Mesendoderm (in vitro differentiated cells): ENCODE results near the gene TFAP2A.

Experiments used
- DNase-seq: peaks from one replicate; pipeline ENCODE4 v3.0.0; 2013
- H2AK5ac ChIP-seq: 2 replicates; pipeline ENCODE4 v1.6.1; 2013; ENCODE audit warnings: low read length, inconsistent platforms
- H2BK120ac ChIP-seq: 2 replicates; pipeline ENCODE4 v1.6.1; 2013; ENCODE audit warnings: low read depth, mild to moderate bottlenecking, low read length, moderate library complexity, mixed read lengths
- H2BK15ac ChIP-seq: replicated peaks from 2 replicates; pipeline ENCODE4 v1.6.1; 2013; ENCODE audit warnings: low read depth, mild to moderate bottlenecking, moderate library complexity
- H2BK5ac ChIP-seq: 2 replicates; pipeline ENCODE4 v1.6.1; 2013; ENCODE audit warnings: low read length, inconsistent platforms
- H3K18ac ChIP-seq: 2 replicates; pipeline ENCODE4 v1.6.1; 2013; ENCODE audit warnings: mild to moderate bottlenecking, low read length, mixed read lengths
- H3K23ac ChIP-seq: one replicate; pipeline ENCODE4 v1.6.1; 2013; ENCODE audit warnings: low read length
- H3K27ac ChIP-seq: 2 replicates; pipeline ENCODE4 v1.5.1; 2013; ENCODE audit warnings: low read depth, mild to moderate bottlenecking, inconsistent platforms, low read length, moderate library complexity
- H3K27me3 ChIP-seq: 2 replicates; pipeline ENCODE4 v1.6.1; 2013; ENCODE audit warnings: low read length, control low read depth, mild to moderate bottlenecking, inconsistent platforms; ENCODE audit not compliant: insufficient read depth, poor library complexity
- H3K36me3 ChIP-seq: 2 replicates; pipeline ENCODE4 v1.6.1; 2013; ENCODE audit warnings: low read length, inconsistent platforms; ENCODE audit not compliant: control insufficient read depth, insufficient read depth
- H3K4ac ChIP-seq: one replicate; pipeline ENCODE4 v1.6.1; 2013; ENCODE audit warnings: low read depth, mild to moderate bottlenecking, low read length, moderate library complexity
- H3K4me1 ChIP-seq: 2 replicates; pipeline ENCODE4 v1.6.1; 2013; ENCODE audit warnings: low read depth, low read length, inconsistent platforms; ENCODE audit not compliant: control insufficient read depth
- H3K4me2 ChIP-seq: 2 replicates; pipeline ENCODE4 v1.6.1; 2013; ENCODE audit warnings: low read length
- H3K4me3 ChIP-seq: 2 replicates; pipeline ENCODE4 v1.5.1; 2013; ENCODE audit warnings: mild to moderate bottlenecking, low read length
- H3K56ac ChIP-seq: one replicate; pipeline ENCODE4 v1.6.1; 2013; ENCODE audit warnings: low read length
- H3K79me1 ChIP-seq: 2 replicates; pipeline ENCODE4 v1.6.1; 2013; ENCODE audit warnings: low read length, inconsistent platforms
- H3K79me2 ChIP-seq: 2 replicates; pipeline ENCODE4 v1.6.1; 2013; ENCODE audit warnings: mild to moderate bottlenecking, low read length; ENCODE audit not compliant: control insufficient read depth, insufficient read depth
- H3K9ac ChIP-seq: 2 replicates; pipeline ENCODE4 v1.6.1; 2013; ENCODE audit warnings: low read length, inconsistent platforms
- H4K5ac ChIP-seq: one replicate; pipeline ENCODE4 v1.6.1; 2013; ENCODE audit warnings: low read length
- H4K8ac ChIP-seq: one replicate; pipeline ENCODE4 v1.6.1; 2013; ENCODE audit warnings: low read depth, mild to moderate bottlenecking, control low read depth, low read length, moderate library complexity
- WGBS: extraction: QIAGEN DNeasy Blood & Tissue Kit; methylation state at CpG from one replicate; pipeline ENCODE4 v1.1.7; 2013; ENCODE audit warnings: low lambda C conversion rate, missing lambda C conversion rate; ENCODE audit not compliant: insufficient coverage; ENCODE audit errors: extremely low coverage; 5-methylcytosine and 5-hydroxymethylcytosine counted together

TFAP2A gene

GRCh38 chr6:10396785-10397184 lies 18.1 kb downstream of the TFAP2A start:
- no peak overlapping the region for H2BK120ac ChIP-seq
- WGBS, result no CpG with 5 or more reads among the region's 3 CpGs
- no peaks in the 10 kb centered on the region for H3K79me2 ChIP-seq
- no peak overlapping the region for H3K27ac ChIP-seq
- H3K27me3 ChIP-seq, result peaks cover 8% of the 10 kb centered on the region
- H3K4me1 ChIP-seq, result peaks cover 11% of the 10 kb centered on the region
- H3K18ac ChIP-seq, result no peak overlapping the region
- H3K4me3 ChIP-seq, result no peak overlapping the region
- no peak for DNase-seq
- no peak overlapping the region for H3K56ac ChIP-seq
- H3K9ac ChIP-seq, result no peak overlapping the region
- H3K4me2 ChIP-seq, result no peak overlapping the region
- H3K79me1 ChIP-seq, result no peaks in the 10 kb centered on the region
- H2AK5ac ChIP-seq, result no peak overlapping the region
- no peak overlapping the region for H3K23ac ChIP-seq
- no peak overlapping the region for H2BK15ac ChIP-seq
- no peaks in the 10 kb centered on the region for H3K36me3 ChIP-seq
- H4K8ac ChIP-seq, result no peak overlapping the region
- no peak overlapping the region for H4K5ac ChIP-seq
- no peak overlapping the region for H3K4ac ChIP-seq
- no peak overlapping the region for H2BK5ac ChIP-seq

- DNase-seq, result no peak
- Histone ChIP-seq H3K4me2 (peak overlapping the region; percentile 17), H2BK5ac (no peak overlapping the region), H2BK120ac (peak overlapping the region; percentile 36), H3K4ac (no peak overlapping the region), H4K5ac (no peak overlapping the region), H3K36me3 (no peaks in the 10 kb centered on the region), H3K18ac (peak overlapping the region; percentile 64), H3K27me3 (peaks cover 8% of the 10 kb centered on the region), H3K9ac (peak overlapping the region; percentile 25), H3K27ac (peak overlapping the region; percentile 62), H2AK5ac (no peak overlapping the region), H4K8ac (no peak overlapping the region), H3K4me1 (peaks cover 12% of the 10 kb centered on the region), H3K56ac (peak overlapping the region; percentile 49), H3K4me3 (no peak overlapping the region), H3K23ac (no peak overlapping the region), H3K79me2 (no peaks in the 10 kb centered on the region), H3K79me1 (no peaks in the 10 kb centered on the region), H2BK15ac (peak overlapping the region; percentile 75)
- no CpG with 5 or more reads among the region's 14 CpGs for WGBS
Observed at GRCh38 chr6:10395704-10396546, 18.9 kb downstream of the TFAP2A start.

- no peak overlapping the region for H2AK5ac ChIP-seq
- no peak overlapping the region for H4K5ac ChIP-seq
- DNase-seq, result no peak
- H3K27me3 ChIP-seq, result peaks cover 11% of the 10 kb centered on the region
- no peak overlapping the region for H3K4ac ChIP-seq
- H3K36me3 ChIP-seq, result no peaks in the 10 kb centered on the region
- H3K4me3 ChIP-seq, result no peak overlapping the region
- no peaks in the 10 kb centered on the region for H3K79me1 ChIP-seq
- H3K4me1 ChIP-seq, result peaks cover 10% of the 10 kb centered on the region
- no peak overlapping the region for H4K8ac ChIP-seq
- H3K27ac ChIP-seq, result peak overlapping the region; percentile 18
- no peaks in the 10 kb centered on the region for H3K79me2 ChIP-seq
- no CpG with 5 or more reads among the region's 8 CpGs for WGBS
- H2BK5ac ChIP-seq, result no peak overlapping the region
- H2BK15ac ChIP-seq, result peak overlapping the region; percentile 75
- H3K56ac ChIP-seq, result peak overlapping the region; percentile 49
- peak overlapping the region; percentile 64 for H3K18ac ChIP-seq
- no peak overlapping the region for H2BK120ac ChIP-seq
- no peak overlapping the region for H3K9ac ChIP-seq
- no peak overlapping the region for H3K23ac ChIP-seq
- H3K4me2 ChIP-seq, result peak overlapping the region; percentile 17
Observed at GRCh38 chr6:10395171-10395703, 19.6 kb downstream of the TFAP2A start.

- no peak overlapping the region for H4K5ac ChIP-seq
- no peak overlapping the region for H3K9ac ChIP-seq
- H2AK5ac ChIP-seq, result no peak overlapping the region
- H3K4me1 ChIP-seq, result peaks cover 10% of the 10 kb centered on the region
- no peaks in the 10 kb centered on the region for H3K36me3 ChIP-seq
- no peak overlapping the region for H3K18ac ChIP-seq
- no CpG with 5 or more reads among the region's 8 CpGs for WGBS
- peaks cover 22% of the 10 kb centered on the region for H3K27me3 ChIP-seq
- H2BK5ac ChIP-seq, result no peak overlapping the region
- no peaks in the 10 kb centered on the region for H3K79me1 ChIP-seq
- H2BK120ac ChIP-seq, result no peak overlapping the region
- H4K8ac ChIP-seq, result no peak overlapping the region
- H3K4ac ChIP-seq, result no peak overlapping the region
- no peak overlapping the region for H3K4me3 ChIP-seq
- no peak overlapping the region for H3K4me2 ChIP-seq
- DNase-seq, result no peak
- no peaks in the 10 kb centered on the region for H3K79me2 ChIP-seq
- H3K27ac ChIP-seq, result no peak overlapping the region
- no peak overlapping the region for H3K23ac ChIP-seq
- H3K56ac ChIP-seq, result no peak overlapping the region
- no peak overlapping the region for H2BK15ac ChIP-seq
Observed at GRCh38 chr6:10393544-10394225, 21.2 kb downstream of the TFAP2A start.

- Histone ChIP-seq H3K79me1 (no peaks in the 10 kb centered on the region), H3K56ac (peak overlapping the region; percentile 85), H3K36me3 (no peaks in the 10 kb centered on the region), H4K8ac (peak overlapping the region; percentile 59), H3K23ac (no peak overlapping the region), H3K27me3 (peaks cover 40% of the 10 kb centered on the region), H3K4me3 (no peak overlapping the region), H3K4ac (no peak overlapping the region), H3K79me2 (no peaks in the 10 kb centered on the region), H3K9ac (peak overlapping the region; percentile 16), H2BK120ac (no peak overlapping the region), H2BK5ac (no peak overlapping the region), H2AK5ac (no peak overlapping the region), H4K5ac (no peak overlapping the region), H3K27ac (no peak overlapping the region), H2BK15ac (no peak overlapping the region), H3K4me2 (peak overlapping the region; percentile 67), H3K4me1 (peaks cover 10% of the 10 kb centered on the region), H3K18ac (no peak overlapping the region)
- no CpG with 5 or more reads among the region's 10 CpGs for WGBS
- no peak for DNase-seq
Observed at GRCh38 chr6:10391799-10392198, 23.1 kb downstream of the TFAP2A start.
